Measurements from ENCODE around the gene COLEC11. TPM values are rescaled to one million over a fixed set of nuclear protein-coding genes. Genes with fewer than 3 reads are reported as not detected.

COLEC11 gene
- total and polyA plus RNA-seq, 9 of the 15 experiments (the other 6 are each of a cell fraction or from before 2014, with no cell fraction given), result 0.32 to 4.3 (median 1.8) TPM

- TF ChIP-seq MXD1 (CRISPR knock-in tag; IDR thresholded peaks at IDR 0.05; ENCODE audit: borderline replicate concordance, poor library complexity, severe bottlenecking) (no peak), E2F6 (IDR thresholded peaks at IDR 0.05; ENCODE audit: borderline replicate concordance in 1 of 2, extremely low read depth in 1 of 2, insufficient read depth in 1 of 2, insufficient read length in 1 of 2, low read depth in 1 of 2, low read length in 1 of 2, poor library complexity in 1 of 2, severe bottlenecking in 1 of 2) (peak in 1 of 2 experiments; percentile 20), RFX1 (IDR thresholded peaks at IDR 0.05) (peak; percentile 82)
Measured at GRCh38 chr2:3651691-3652648, 57.1 kb downstream of the COLEC11 start (continued).

- ATAC-seq, result no peak
- H3K4me3 ChIP-seq, result no peak overlapping the region
- no peak overlapping the region for H3K27ac ChIP-seq (ENCODE audit: extremely low read depth, low read depth, low read length)
- no peak overlapping the region for H3K4me2 ChIP-seq (ENCODE audit: insufficient read depth, low read length)
- 2% methylated on average over 9 of the region's 9 CpGs for WGBS (ENCODE audit: insufficient coverage, low coverage, missing lambda C conversion rate)
- H2AFZ ChIP-seq (ENCODE audit: low read depth, low read length), result no peak overlapping the region
- BruUV-seq (replicated peaks), result no TSS peak
- peaks cover 54 to 82% of the 10 kb centered on the region in 2 experiments for H3K27me3 ChIP-seq (ENCODE audit: control insufficient read depth in 2 of 2, insufficient read depth in 2 of 2, low read length in 2 of 2)
- intact Hi-C loops (cut with micrococcal nuclease), result loop anchor here (5.0 kb wide), 3 partner anchors 76 to 231 kb away; partner anchors contain the start of gene RPS7
- FAIRE-seq, result no peak
- no peaks in the 10 kb centered on the region for H3K36me3 ChIP-seq (ENCODE audit: control insufficient read depth, insufficient read depth, low read length)
- ChIA-PET POLR2A (interaction anchor here (0.6 kb wide), 1 partner anchor 102 kb away, joined by 4 read pairs; no protein-coding TSS in a partner anchor), CTCF (ENCODE audit: low intra/inter-chr PET ratio) (no interaction called here)
- H3K9me3 ChIP-seq (replicated peaks; ENCODE audit: control insufficient read depth, insufficient read depth, low read depth, low read length), result no peaks in the 10 kb centered on the region
- DNase-seq (ENCODE audit: extremely low read depth in 1 of 4, low spot score in 3 of 4), result no peak
- H3K79me2 ChIP-seq (ENCODE audit: control insufficient read depth, insufficient read depth, low read length), result no peaks in the 10 kb centered on the region
- H4K20me1 ChIP-seq (replicated peaks; ENCODE audit: control insufficient read depth, insufficient read depth, low read length), result peaks cover 12% of the 10 kb centered on the region
- H3K9ac ChIP-seq (ENCODE audit: insufficient read depth in 1 of 2, low read depth in 2 of 2, low read length in 2 of 2), result no peak overlapping the region
- in situ Hi-C loops (cut with MboI), result loop anchor here (10.0 to 25.0 kb wide), 3 partner anchors 158 to 1541 kb away; no protein-coding TSS in a partner anchor
- peaks cover 0 to 31% of the 10 kb centered on the region in 2 experiments; a peak in 3 of 5 replicates for H3K4me1 ChIP-seq (replicated peaks in 1 of 2; ENCODE audit: control insufficient read depth in 2 of 2, insufficient read depth in 2 of 2, low read length in 2 of 2)
- H3K9me1 ChIP-seq (ENCODE audit: control insufficient read depth, insufficient read depth, low read length), result no peaks in the 10 kb centered on the region
- no peak for TF ChIP-seq HNRNPK (IDR thresholded peaks at IDR 0.05; ENCODE audit: low read depth, low read length, poor library complexity, severe bottlenecking)
- TF ChIP-seq YY1 (IDR thresholded peaks at IDR 0.05; ENCODE audit: borderline replicate concordance in 1 of 3, control insufficient read depth in 1 of 3, extremely low read depth in 1 of 3, insufficient read depth in 3 of 3, insufficient read length in 1 of 3, insufficient replicate concordance in 2 of 3, low read depth in 1 of 3, low read length in 2 of 3), result no peak
- TF ChIP-seq POLR2A (conservative IDR thresholded peaks at IDR 0.05), result no peak
- no peak for TF ChIP-seq GABPA (tag; conservative IDR thresholded peaks at IDR 0.05; ENCODE audit: low read depth)
- no peak for TF ChIP-seq ZNF507 (tag; conservative IDR thresholded peaks at IDR 0.05)
Measured at GRCh38 chr2:3652896-3653625, 58.1 kb downstream of the COLEC11 start.
